Stimulated activated naive B cell treated with anti-CD40 and anti-IgM and Interleukin-4, amounts not matched to agents 10 μg/mL and 1 μg/mL and 100 μg/mL, for 72 hours (primary cell): ENCODE results near the gene CCN6.
A peak's percentile ranks its signal among the peaks of the same experiment; 100 is the strongest.
"Not testable (repeated sequence)": the region's sequence is repeated elsewhere in the genome, so short reads cannot be mapped to it uniquely, and the experiment has no call there.

Experiments
- ATAC-seq, 2 donors: fragments of 150-1000 bp; cut with Tn5 transposase; replicated peaks; 2 replicates each; pipeline ENCODE4 v1.10.0; 2021; ENCODE audit warnings: moderate library complexity in 1 of 2
- DNase-seq: peaks from one replicate; pipeline ENCODE4 v3.0.0; 2021
- H3K27ac Mint-ChIP-seq: one replicate; pipeline ENCODE4 v1.8.0; 2022; ENCODE audit warnings: mild to moderate bottlenecking, mixed read lengths
- H3K27me3 Mint-ChIP-seq, 2 donors: one replicate each; pipeline ENCODE4 v1.8.0; 2022; ENCODE audit warnings: mixed read lengths in 2 of 2
- H3K36me3 Mint-ChIP-seq, 2 donors: one replicate each; pipeline ENCODE4 v1.8.0; 2022; ENCODE audit warnings: mixed read lengths in 2 of 2, mild to moderate bottlenecking in 1 of 2
- H3K4me1 Mint-ChIP-seq, 2 donors: one replicate each; pipeline ENCODE4 v1.8.0; 2022; ENCODE audit warnings: mixed read lengths in 2 of 2, mild to moderate bottlenecking in 1 of 2
- H3K4me3 Mint-ChIP-seq, 2 donors: one replicate each; pipeline ENCODE4 v1.8.0; 2022; ENCODE audit warnings: mild to moderate bottlenecking in 2 of 2, mixed read lengths in 2 of 2, moderate library complexity in 1 of 2
- H3K9me3 Mint-ChIP-seq, 2 donors: one replicate each; pipeline ENCODE4 v1.8.0; 2022; ENCODE audit warnings: mixed read lengths in 2 of 2, mild to moderate bottlenecking in 1 of 2

The CCN6 gene

GRCh38 chr6:112051251-112051740, 2.6 kb upstream of the CCN6 start:
- not testable (repeated sequence) for ATAC-seq, H3K27me3 Mint-ChIP-seq, H3K36me3 Mint-ChIP-seq, H3K4me1 Mint-ChIP-seq, DNase-seq, H3K9me3 Mint-ChIP-seq, H3K27ac Mint-ChIP-seq, H3K4me3 Mint-ChIP-seq

GRCh38 chr6:112054555-112055190, 769 bp downstream of the CCN6 start:
- ATAC-seq: no peak
- Mint-ChIP-seq H3K4me1 (no peaks in the 10 kb centered on the region), H3K9me3 (no peaks in the 10 kb centered on the region), H3K27ac (no peak overlapping the region), H3K27me3 (peaks cover 0 to 5% of the 10 kb centered on the region in 2 donors), H3K4me3 (no peak overlapping the region), H3K36me3 (no peaks in the 10 kb centered on the region)
- no peak for DNase-seq

GRCh38 chr6:112058243-112059032, 4.5 kb downstream of the CCN6 start:
- ATAC-seq: no peak
- DNase-seq: no peak
- H3K9me3 Mint-ChIP-seq: no peaks in the 10 kb centered on the region
- no peak overlapping the region for H3K4me3 Mint-ChIP-seq
- no peaks in the 10 kb centered on the region for H3K4me1 Mint-ChIP-seq
- H3K27ac Mint-ChIP-seq: no peak overlapping the region
- no peaks in the 10 kb centered on the region for H3K36me3 Mint-ChIP-seq
- H3K27me3 Mint-ChIP-seq: peaks cover 0 to 5% of the 10 kb centered on the region in 2 donors

DNA sequence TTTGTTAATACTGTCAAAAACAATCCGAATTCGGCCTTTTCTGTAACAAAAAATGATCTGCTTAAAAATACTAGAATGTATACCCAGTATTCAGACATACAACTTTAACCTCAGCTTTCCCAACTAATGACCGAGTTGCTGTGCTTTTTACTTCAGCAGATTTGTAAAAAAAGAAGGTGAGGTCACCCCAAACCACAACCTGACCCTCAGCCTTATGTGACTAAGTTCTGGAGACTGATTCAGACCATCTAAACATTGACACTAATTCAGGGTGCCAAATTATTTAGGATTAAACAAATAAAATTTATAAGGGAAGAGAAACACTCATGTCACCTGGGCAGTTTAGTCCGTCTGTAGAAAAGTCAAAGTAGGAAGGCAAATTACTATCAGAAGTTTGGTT, 7.7 kb downstream of the CCN6 start:
- Mint-ChIP-seq H3K4me1 (no peaks in the 10 kb centered on the region), H3K36me3 (no peaks in the 10 kb centered on the region), H3K4me3 (no peak overlapping the region), H3K27ac (no peak overlapping the region), H3K27me3 (no peaks in the 10 kb centered on the region), H3K9me3 (no peaks in the 10 kb centered on the region)
- DNase-seq: no peak
- ATAC-seq: no peak

- H3K9me3 Mint-ChIP-seq: no peaks in the 10 kb centered on the region
- no peak overlapping the region for H3K27ac Mint-ChIP-seq
- no peaks in the 10 kb centered on the region for H3K27me3 Mint-ChIP-seq
- H3K4me3 Mint-ChIP-seq: no peak overlapping the region
- peaks cover 0 to 2% of the 10 kb centered on the region in 2 donors for H3K36me3 Mint-ChIP-seq
- DNase-seq (no peak), ATAC-seq (no peak)
- H3K4me1 Mint-ChIP-seq: no peaks in the 10 kb centered on the region
These were observed 9.1 kb downstream of the CCN6 start for GRCh38 chr6:112062966-112063365.

DNA sequence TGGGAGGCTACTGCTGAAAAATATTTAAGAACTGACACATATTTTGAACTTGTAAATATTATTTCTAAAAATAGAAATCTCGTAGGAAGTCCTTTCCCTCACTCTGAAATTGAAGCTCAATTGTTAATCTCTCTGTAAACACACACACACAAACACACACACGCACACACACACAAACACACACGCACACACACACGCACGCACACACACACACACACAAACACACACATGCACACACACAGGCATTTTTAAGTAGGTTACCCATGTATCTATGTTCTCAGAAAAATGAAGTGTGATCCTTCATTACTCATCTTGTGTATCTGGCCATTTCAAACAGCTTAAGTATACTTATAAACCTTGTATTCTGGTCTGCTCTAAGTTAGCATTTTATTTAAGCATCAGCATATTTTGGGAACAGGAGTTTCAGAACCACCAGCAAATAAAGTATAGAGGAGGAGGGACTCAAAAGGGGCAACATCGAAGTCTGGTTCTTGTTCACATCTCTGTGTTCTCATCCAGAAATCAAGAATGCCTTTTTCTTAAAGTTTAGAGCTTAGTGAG, 11.6 kb downstream of the CCN6 start:
- H3K36me3 Mint-ChIP-seq: peaks cover 0 to 5% of the 10 kb centered on the region in 2 donors
- H3K9me3 Mint-ChIP-seq: no peaks in the 10 kb centered on the region
- no peaks in the 10 kb centered on the region for H3K27me3 Mint-ChIP-seq
- DNase-seq (no peak), ATAC-seq (no peak)
- H3K4me3 Mint-ChIP-seq: no peak overlapping the region
- no peaks in the 10 kb centered on the region for H3K4me1 Mint-ChIP-seq
- no peak overlapping the region for H3K27ac Mint-ChIP-seq

DNA sequence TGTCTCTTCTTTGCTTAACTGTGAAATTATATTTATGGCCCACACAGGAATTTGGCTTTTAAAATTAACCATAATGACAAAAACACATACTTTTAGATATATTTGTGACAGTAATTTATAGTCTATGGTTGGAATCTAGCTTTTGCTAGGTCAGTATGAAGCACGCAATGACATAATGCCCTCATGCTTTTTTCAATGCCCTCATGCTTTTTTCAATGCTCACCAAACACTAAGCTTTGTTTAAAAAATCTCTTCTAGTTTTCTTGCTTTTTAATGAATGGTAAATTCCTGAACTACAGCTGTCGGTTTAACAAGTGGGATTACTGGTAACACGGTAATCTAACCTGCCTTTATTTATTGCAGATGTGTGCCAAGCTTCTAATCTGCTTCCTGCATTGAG, 12.7 kb downstream of the CCN6 start:
- H3K4me3 Mint-ChIP-seq: no peak overlapping the region
- no peak overlapping the region for H3K27ac Mint-ChIP-seq
- no peaks in the 10 kb centered on the region for H3K9me3 Mint-ChIP-seq
- no peaks in the 10 kb centered on the region for H3K4me1 Mint-ChIP-seq
- DNase-seq (no peak), ATAC-seq (no peak)
- peaks cover under 1 to 5% of the 10 kb centered on the region in 2 donors for H3K36me3 Mint-ChIP-seq
- no peaks in the 10 kb centered on the region for H3K27me3 Mint-ChIP-seq

DNA sequence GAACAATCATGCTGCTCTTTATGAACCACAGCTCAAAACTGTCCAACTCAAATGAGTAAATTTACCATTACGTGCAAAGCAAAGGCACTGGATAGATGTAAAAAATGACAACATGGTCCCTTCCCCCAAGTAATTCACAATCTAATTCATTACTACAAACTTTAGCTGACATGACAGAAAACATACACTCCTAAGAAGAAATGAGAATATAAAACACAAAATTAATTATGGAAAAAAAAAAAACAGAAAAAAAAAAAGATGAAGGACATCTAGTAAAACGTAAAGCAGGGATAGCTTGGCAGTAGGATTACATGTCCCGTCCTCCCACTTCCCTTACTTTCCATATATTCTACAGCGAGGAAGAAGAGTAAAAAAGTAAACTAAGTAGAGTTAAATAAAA, 27.7 kb downstream of the CCN6 start:
- Mint-ChIP-seq H3K4me3 (no peak overlapping the region), H3K27ac (no peak overlapping the region), H3K27me3 (no peaks in the 10 kb centered on the region), H3K9me3 (no peaks in the 10 kb centered on the region), H3K36me3 (peaks cover 8 to 10% of the 10 kb centered on the region in 2 donors), H3K4me1 (peaks cover 0 to 3% of the 10 kb centered on the region in 2 donors)
- DNase-seq: no peak
- no peak for ATAC-seq

GRCh38 chr6:112085286-112086065, 31.6 kb downstream of the CCN6 start:
- no peaks in the 10 kb centered on the region for H3K9me3 Mint-ChIP-seq
- no peak for DNase-seq
- no peak overlapping the region for H3K27ac Mint-ChIP-seq
- H3K27me3 Mint-ChIP-seq: peaks cover 0 to 4% of the 10 kb centered on the region in 2 donors
- ATAC-seq: no peak
- H3K36me3 Mint-ChIP-seq: peaks cover 6 to 10% of the 10 kb centered on the region in 2 donors
- peaks cover 0 to 3% of the 10 kb centered on the region in 2 donors for H3K4me1 Mint-ChIP-seq
- H3K4me3 Mint-ChIP-seq: no peak overlapping the region

- peaks cover 0 to 7% of the 10 kb centered on the region in 2 donors for H3K27me3 Mint-ChIP-seq
- DNase-seq: no peak
- no peak overlapping the region for H3K27ac Mint-ChIP-seq
- peaks cover 6% of the 10 kb centered on the region in 2 donors for H3K36me3 Mint-ChIP-seq
- H3K4me3 Mint-ChIP-seq: no peak overlapping the region
- H3K9me3 Mint-ChIP-seq: no peaks in the 10 kb centered on the region
- peak; percentile 38 to 41 for ATAC-seq
- H3K4me1 Mint-ChIP-seq: peaks cover 0 to 3% of the 10 kb centered on the region in 2 donors
These were observed 32.8 kb downstream of the CCN6 start for GRCh38 chr6:112086744-112087135.

DNA sequence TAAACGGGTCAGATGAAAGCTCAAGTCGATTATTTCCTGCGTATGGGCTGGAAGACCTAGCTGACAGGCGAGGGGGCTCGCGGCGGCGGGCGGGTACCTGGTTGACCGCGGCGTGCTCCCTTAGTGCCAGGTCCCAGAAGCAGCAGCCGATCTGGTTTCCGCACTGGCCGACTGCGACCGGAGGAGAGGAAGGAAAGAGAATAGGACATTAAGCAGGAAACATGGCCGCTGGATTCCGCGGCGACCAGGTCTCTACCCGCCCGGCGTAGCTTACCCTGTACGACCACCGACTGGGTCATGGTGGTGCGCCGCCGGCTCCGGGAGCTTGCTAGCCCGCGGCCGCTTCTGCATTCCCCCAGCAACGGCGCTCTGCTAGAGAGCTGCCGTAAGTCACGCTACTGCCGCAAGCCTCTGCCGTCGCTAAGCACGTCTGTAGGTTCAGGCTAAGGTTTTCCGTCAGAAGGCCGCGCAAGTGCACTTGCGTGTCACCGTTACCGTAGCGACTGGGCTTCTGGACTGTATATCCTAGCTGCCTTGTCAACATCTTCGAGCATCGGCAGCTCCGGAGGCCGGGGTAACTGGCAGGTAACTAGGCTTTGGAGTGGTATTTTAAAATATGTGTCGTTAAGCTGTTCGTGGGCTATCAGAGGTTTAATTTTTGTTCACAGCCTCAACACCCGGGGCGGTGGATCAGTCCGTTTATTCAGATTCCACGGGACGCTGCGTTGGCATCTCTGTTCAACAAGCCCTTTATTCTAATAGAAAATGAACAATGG, 33.4 kb downstream of the CCN6 start, which contains the start of the genes FAM229B and TUBE1:
Gene FAM229B, plus strand, starts transcription at position 456 of the 776 bp plus-strand sequence. CDS start 11,693 bp downstream, outside the sequence.
Gene TUBE1, minus strand, starts transcription at position 347 of the 776 bp plus-strand sequence. Its CDS starts 48 bp downstream, at position 299.
- peak; percentile 96 to 98 for ATAC-seq
- Mint-ChIP-seq H3K27ac (no peak within 1 kb of the TSS), H3K4me3 (no peak within 1 kb of the TSS), H3K9me3 (no peaks in the 10 kb centered on the region), H3K4me1 (peaks cover 0 to 3% of the 10 kb centered on the region in 2 donors), H3K27me3 (peaks cover 0 to 8% of the 10 kb centered on the region in 2 donors), H3K36me3 (peaks cover 6% of the 10 kb centered on the region in 2 donors)
- DNase-seq: peak; percentile 89

GRCh38 chr6:112087916-112088315, 34.0 kb downstream of the CCN6 start:
- H3K9me3 Mint-ChIP-seq: no peaks in the 10 kb centered on the region
- peaks cover 0 to 8% of the 10 kb centered on the region in 2 donors for H3K27me3 Mint-ChIP-seq
- H3K27ac Mint-ChIP-seq: no peak overlapping the region
- peaks cover 6% of the 10 kb centered on the region in 2 donors for H3K36me3 Mint-ChIP-seq
- peaks cover 0 to 3% of the 10 kb centered on the region in 2 donors for H3K4me1 Mint-ChIP-seq
- no peak overlapping the region for H3K4me3 Mint-ChIP-seq
- ATAC-seq: no peak
- DNase-seq: no peak

GRCh38 chr6:112096901-112097300, 43.0 kb downstream of the CCN6 start:
- H3K36me3 Mint-ChIP-seq: no peaks in the 10 kb centered on the region
- no peaks in the 10 kb centered on the region for H3K27me3 Mint-ChIP-seq
- DNase-seq: no peak
- no peaks in the 10 kb centered on the region for H3K4me1 Mint-ChIP-seq
- H3K4me3 Mint-ChIP-seq: no peak overlapping the region
- no peak for ATAC-seq
- H3K9me3 Mint-ChIP-seq: no peaks in the 10 kb centered on the region
- no peak overlapping the region for H3K27ac Mint-ChIP-seq
